Measurements from ENCODE around the gene ZER1.

The ZER1 gene

DNA sequence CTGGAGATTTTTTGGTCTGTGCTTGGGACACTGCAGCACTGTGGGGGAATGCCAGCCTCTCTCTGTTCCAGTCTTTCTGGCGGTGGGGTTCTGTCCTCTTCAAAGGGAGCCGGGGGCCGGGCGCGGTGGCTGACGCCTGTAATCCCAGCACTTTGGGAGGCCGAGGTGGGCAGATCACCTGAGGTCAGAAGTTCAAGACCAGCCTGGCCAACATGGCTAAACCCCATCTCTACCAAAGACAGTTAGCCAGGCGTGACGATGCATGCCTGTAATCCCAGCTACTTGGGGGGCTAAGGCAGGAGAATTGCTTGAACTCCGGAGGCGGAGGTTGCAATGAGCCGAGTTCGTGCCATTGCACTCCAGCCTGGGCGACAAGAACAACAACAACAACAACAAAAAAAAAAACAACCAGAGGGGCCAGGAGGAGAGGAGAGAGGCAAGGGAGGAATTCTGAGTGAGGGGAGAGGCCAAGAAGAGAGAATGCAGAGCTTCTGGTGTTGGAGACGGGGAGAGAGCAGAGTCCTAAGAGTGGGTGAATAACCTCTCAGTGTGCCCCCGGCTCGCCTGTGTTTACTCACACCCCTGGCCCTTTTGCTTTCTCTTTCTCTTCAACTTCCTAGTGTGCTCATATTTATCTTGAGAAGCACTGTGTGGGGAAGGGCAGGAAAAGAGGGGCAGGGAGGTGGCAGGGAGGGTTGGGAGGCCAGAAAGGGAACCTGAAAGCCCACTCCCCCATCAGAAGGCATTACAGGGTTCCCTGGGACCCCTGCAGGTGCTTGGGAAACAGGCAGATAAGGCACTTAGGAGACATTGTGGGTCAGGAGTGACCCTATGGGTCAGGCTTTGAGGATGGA lies 85.9 kb downstream of the ZER1 start:
- TF ChIP-seq, protein P1, sequence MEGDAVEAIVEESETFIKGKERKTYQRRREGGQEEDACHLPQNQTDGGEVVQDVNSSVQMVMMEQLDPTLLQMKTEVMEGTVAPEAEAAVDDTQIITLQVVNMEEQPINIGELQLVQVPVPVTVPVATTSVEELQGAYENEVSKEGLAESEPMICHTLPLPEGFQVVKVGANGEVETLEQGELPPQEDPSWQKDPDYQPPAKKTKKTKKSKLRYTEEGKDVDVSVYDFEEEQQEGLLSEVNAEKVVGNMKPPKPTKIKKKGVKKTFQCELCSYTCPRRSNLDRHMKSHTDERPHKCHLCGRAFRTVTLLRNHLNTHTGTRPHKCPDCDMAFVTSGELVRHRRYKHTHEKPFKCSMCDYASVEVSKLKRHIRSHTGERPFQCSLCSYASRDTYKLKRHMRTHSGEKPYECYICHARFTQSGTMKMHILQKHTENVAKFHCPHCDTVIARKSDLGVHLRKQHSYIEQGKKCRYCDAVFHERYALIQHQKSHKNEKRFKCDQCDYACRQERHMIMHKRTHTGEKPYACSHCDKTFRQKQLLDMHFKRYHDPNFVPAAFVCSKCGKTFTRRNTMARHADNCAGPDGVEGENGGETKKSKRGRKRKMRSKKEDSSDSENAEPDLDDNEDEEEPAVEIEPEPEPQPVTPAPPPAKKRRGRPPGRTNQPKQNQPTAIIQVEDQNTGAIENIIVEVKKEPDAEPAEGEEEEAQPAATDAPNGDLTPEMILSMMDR (IDR thresholded peaks at IDR 0.05) = no peak

- TF ChIP-seq, protein P1 (IDR thresholded peaks at IDR 0.05) = no peak
These were observed 87.2 kb downstream of the ZER1 start for GRCh38 chr9:128684325-128685199.

GRCh38 chr9:128684065-128684324 lies 87.7 kb downstream of the ZER1 start:
- TF ChIP-seq, protein P1 (IDR thresholded peaks at IDR 0.05) = no peak

GRCh38 chr9:128683340-128684064 lies 88.2 kb downstream of the ZER1 start:
- TF ChIP-seq, protein P1 (IDR thresholded peaks at IDR 0.05) = no peak
